GM19193 (cell line): Measurements from ENCODE around the gene LEMD1.

Experiments
- POLR2A ChIP-seq: IDR thresholded peaks from 4 replicates; pipeline ENCODE4 v1.6.1; 2011; ENCODE audit not compliant: insufficient read depth, insufficient read length; ENCODE audit errors: extremely low read depth

LEMD1 gene

DNA sequence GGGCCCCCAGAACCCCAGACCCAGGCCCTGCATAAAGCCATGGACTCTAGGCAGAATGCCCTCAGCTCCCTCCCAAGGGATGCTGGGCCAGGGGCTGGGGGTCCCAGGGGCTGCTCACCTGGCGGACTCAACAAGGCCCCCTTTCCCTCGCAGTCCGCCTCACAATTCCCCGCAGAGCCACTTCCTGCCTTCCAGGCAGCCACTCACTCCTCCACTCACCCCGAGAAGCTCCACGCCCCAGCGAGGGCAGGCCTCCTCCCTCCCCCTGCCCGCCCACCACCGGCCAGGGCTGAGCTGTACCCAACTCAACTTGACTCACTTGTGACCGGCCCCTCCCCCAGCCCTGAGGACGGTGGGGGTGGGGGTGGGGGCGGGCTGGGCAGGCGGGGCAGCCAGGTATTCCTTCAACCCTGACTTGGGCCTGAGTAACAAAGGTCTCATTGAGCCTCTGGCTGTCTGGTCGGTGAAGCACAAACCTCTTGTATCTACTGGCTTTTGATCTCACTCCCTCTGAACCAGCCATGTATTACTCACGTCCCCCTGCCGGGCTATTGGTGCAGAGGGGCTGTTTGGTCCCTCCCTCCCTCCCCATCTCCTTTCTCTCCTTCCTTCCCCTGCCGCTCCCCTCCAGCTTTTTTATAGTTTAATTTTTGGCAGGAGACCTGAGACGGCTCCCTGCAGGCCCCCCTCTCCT, 28.0 kb upstream of the LEMD1 start:
- TF ChIP-seq POLR2A = no peak

DNA sequence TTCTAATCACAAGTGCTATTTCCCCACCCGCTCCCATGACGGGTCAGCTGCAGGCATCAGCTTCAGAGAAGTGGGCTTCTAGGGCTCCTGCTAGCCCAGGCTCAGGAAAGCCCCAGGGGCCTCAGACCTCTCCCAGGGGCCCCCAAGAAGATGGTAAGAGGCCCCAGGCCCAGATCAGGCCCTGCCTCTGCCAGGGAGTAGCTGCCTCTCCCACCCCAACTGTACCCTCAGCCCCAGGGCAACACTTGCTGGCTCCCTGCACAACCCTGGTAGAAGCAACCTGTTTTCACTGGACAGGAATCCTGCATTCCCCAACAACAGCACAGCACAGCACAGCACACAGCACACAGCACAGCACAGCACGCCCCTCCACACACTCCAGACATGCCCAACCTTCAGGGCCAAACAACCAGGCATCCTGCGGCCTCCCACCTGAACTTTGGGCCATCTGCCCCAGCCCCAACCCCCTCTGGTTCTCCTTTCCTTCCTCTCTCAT, 27.4 kb upstream of the LEMD1 start:
- TF ChIP-seq POLR2A = no peak

DNA sequence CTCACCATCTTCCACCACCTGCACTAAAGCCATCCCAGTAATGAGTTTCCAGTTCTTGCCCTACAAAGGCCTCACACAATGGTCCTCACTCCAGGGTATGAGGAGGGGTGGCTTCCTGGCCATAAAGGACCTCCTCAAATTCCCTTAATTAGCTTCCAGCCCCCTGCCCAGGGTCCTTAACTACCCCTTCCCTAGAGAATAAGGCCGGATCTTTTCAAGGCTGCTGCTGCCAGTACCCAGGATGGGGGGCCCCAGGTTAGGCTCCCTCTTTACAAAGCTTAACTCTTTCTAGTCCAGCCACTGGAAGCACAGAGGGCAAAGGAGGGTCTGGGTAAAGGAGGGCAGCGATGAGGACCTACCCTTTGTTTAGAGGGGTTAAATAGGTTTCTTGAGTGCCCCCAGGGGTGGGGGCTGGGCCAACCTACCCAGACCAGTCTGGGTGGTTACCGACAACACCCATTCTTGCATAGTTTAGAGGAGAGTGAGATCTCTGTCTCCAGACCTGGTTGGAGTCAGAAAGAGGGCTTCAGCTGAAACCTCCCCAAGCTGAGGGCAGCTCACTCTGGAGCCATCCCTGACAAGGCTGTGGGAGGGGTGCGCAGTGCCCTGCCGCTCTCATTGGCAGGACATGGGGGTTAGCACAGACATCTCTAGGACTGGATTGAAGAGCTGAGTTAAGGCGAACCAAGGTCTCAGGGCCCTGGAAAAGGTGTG, 26.8 kb upstream of the LEMD1 start:
- no peak for TF ChIP-seq POLR2A

DNA sequence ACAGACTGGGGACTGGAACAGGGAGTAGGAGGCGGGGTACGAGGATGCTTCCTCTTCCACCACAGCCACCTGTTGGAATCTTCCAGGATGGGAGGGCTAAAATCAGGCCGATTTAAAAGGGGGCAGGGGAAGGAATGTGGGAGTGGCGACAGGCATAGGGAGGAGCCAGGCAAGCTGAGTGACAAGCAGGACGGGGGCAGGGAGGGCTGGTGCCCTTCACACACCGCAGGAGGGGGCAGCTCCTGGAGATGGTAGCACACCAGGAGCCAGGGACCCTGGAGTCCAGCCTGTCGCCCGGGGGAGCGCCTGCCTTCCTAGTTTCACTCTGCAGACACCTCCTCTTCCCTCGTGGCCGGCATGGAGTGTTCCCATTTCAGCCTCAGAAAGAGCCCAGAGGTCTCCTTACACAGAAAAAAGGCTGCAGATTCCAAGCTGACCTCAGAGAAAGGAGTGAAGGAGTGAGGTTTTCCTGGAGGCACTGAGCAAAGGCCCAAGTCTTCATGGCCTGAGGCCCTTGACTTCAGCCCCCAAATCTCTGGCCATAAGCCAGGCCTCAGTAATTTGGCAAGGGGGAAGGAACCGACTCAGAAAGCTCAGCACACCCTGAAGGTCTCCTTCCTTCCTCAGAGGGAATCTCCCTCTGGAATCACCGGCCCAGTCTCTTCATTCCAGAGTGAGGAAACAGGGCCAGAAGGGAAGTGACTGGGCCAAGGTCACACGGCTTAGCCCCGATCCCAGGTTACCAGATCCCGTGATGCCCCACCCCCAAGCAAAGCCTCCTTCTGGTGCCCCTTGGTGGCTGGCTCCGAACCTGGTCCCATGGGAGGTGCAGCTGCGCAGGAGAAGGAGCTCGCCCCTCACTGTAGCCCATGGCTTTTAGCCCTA, 25.8 kb upstream of the LEMD1 start:
- no peak for TF ChIP-seq POLR2A

DNA sequence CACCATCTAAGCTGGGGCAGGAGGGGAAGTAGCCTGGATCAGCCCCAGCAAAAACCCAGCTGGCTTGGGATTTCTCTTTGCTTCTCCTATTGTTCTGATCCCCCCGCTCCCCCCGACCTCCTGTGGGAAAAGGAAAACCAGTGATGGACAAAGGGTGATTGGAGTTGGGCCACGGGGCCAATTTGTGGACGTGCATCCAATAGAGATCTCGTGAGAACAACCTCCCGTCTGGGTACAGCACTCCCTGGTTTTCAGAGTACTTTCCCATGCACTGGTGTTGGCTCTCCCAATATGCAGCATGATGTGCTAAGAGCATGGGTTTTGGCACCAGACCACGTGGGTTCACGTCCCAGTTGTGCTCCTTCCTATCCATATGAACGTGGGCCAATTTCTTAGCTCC, 25.0 kb upstream of the LEMD1 start:
- TF ChIP-seq POLR2A = no peak

DNA sequence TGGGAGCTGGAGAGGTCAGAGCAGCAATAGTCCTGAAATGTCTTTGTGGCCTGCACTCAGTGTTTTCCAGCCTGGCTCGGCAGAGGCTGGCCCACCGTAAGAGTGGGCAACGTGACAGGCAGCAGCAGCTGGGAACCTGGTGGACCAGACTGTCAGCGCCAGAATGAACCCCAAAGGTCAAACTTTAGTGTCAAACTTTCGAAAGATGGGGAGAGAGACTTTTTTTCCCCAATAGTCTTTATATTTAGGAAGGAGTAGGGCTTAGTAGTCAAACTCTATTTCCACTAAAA, 23.7 kb upstream of the LEMD1 start:
- TF ChIP-seq POLR2A = no peak

DNA sequence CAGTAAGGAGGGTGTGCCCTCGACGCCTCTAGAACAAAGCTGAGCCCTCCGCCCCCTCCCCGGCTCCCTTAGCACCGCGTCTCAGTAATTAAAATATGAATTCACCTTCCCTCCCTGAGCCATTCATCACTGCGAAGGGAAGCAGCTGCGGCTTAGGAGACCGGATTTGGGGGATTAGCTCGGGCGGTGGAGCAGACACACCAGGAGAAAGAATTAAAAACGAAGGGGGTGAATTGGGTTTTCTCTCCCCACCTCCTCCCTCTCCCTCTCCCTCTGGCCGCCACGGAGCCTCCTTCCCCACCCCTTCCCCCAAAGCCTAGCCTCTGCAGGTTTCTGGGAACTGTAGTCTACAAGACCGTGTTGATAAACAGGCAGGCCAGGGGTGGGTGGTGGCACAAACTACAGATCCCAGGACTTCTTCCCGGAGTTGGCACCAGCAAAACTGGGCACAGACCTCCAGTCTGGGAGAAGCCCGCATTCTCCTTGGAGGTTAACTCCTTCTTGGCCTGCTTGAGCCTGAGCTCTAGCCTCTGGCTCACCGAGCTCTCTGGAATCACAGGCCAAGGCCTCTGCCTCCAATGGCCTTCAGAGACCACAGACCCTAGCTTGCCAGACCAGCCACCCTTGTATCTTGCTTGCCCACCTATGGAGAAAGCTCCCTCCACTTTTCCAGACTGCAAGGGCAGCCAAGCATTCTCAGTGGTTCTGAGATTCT, 23.2 kb upstream of the LEMD1 start:
- no peak for TF ChIP-seq POLR2A

DNA sequence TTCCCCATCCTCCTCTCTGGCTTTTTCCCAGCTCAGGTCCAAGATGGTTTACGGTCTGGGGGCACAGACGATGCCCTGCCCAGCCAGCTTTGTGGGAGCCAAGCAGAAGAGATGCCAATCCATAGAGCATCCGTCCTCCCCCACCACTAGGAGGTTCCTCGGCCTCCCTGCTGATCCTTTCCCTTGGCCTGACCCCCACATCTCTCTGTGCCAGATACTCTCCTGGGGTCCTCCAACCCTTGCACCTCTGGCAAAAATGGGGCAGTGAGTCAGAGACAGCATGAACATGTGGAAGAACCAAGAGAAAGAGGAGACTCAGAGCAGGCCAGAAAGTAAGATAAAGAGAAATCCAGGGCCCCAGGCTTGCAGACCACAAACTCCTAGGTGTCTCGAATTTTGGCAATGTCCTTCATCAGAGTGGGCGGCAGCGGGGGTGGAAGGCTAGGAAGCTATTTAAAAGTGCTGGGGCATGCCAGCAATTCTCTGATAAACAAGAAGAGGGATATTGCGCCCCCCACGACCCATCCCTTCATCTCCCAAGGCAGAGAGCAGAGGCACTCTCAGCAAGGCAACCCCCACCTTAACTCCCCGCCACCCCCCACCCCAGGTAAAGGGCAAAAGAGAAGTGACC, 22.6 kb upstream of the LEMD1 start:
- TF ChIP-seq POLR2A = no peak

DNA sequence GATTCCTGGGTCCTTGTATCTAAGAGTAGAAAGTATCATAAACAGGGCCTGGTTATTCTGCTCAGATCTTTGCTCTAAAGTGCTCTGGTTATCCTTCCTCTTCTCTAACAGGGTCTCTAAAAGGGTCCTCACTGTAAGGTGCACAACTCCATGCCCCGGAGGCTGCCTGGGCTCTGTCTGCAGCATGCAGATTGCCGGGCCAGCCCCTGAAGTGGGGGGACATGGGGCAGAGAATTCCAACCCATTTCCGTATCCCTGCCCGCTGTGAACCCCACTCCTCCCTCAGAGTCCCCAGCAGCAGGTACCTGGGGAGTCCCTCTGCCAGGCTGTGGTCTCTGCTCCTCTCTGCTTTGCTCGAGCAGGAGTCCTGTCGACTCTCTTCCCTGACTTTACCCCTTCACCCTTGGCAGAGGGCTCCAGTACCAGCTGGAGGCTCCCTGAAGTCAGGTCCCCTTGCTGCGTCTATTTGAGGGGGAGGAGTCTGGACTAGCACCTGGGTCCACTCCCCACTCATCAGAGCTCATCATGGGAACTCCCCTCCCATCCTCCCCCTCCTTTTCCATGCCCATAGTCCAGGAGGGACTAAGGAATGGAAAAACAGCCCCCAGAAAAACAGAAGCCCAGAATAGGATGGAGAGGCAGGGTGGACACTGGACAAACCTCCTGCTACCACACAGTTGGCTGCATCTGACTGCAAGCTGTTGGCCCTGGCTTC, 21.9 kb upstream of the LEMD1 start:
- no peak for TF ChIP-seq POLR2A

DNA sequence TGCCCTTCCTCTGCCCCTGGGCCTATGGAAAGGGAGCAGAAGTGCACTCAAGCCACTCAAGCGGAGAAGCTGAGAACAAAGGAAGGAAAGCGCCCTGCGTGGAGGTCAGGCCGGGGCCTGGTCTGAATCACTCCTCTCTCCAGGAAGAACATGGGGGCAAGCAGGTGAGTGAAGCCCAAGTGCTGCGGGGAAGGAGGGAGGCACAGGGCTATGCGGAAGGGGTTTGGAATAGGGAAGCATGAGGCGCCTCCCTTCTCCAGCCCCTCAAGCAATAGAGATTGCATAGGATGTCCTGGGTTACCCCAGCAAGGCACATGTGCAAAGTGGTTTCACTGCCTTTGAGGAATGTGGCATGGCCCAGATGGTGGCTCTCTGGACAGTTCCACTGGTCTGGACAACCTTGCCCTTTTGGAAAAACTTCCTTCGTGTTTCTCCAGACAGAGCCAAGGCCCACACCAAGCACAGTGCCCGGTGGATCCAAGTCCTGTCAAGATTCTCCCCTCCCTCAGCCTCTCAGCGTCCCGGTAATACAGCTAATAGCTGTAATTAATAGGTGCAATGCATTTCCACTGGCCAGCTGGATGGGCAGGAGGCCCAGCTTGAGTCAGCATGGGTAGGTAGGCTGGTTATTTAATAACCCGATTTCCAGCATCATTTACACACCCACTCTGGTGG, 20.3 kb upstream of the LEMD1 start:
- TF ChIP-seq POLR2A = no peak

DNA sequence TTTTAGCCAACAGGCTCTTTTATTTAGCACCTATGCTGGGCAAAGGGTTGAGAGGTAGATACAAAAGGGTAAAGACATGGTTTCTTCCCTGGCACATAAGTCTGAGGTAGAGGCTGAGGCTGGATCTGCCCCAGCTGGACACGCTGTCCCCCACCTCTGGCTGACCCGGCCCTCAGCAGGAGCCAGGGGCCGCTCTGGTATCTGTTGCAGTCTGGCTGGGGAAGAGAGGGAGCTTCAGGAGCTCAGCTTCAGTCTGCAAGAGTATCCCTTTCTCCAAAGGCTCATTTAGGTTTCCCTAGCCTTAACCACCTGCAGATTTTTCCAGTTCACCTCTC, 19.8 kb upstream of the LEMD1 start:
- TF ChIP-seq POLR2A = no peak

DNA sequence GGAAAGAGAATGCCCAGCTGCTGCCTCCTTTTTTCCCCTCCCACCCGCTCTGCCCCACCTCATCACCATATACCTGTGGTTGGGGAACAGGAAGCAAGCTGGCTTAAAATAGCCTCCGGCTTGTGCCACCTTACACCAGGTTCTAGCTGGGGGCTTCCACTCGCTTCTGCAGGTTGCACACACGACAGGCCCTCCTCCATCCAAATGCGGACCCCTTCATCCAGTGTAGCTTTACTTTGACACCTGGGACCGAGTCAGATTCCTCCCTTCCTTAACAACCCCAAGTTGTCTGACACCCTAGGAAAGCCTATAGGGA, 19.4 kb upstream of the LEMD1 start:
- no peak for TF ChIP-seq POLR2A

DNA sequence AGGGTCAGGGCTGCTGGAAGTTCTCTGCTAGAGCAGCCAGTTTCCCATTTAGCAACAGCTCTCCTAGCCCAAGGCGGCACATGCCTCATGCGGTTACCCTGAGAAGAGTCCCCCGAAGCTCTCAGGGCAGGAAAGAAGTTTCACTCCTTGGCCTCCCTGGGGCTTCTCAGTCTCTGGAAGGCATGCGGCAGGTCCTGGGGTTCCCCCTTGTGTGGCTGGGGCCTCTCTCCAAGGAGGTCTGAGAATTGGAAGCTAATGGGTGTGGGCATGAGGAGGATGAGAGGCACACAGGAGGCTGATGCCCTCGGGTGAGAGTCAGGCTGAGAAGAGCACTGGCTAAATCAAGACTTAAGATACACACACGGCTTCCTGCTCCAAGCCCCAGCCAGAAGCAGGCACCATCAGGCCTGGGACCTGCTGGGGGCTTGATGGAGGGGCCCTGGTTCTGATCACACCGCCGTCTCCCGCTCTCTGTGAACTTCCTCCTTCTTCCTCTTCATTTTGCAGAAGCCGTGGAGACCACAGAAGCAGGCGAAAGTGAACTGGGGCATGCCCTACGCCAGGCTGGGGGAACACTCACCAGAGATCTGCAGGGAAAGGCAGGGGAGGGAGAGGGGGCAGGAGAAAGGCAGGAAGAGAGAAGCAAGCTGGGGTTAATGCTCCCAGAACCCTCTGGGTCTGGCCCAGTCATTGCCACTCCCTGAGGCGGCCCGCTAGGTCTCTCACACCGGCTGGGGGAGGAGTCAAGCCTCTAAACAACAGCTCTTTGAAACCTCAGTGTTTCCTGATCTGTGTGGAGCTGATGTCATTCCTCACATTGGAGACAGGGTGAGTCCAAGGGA, 18.8 kb upstream of the LEMD1 start:
- no peak for TF ChIP-seq POLR2A
